GM12878 (cell line): ENCODE measurements around the gene COX15. TPM values are rescaled to one million over a fixed set of nuclear protein-coding genes. Genes with fewer than 3 reads are reported as not detected.

Experiments
- ATAC-seq: fragments of 200-7000 bp; cut with Tn5 transposase; 3 replicates; pipeline ENCODE4 v1.9.1; 2020; ENCODE audit warnings: mild to moderate bottlenecking, moderate library complexity
- BruUV-seq: library from RNA; stranded (reverse); fragments of 400-500 nt; replicated peaks from 2 replicates; lab custom pipeline; 2021; lab: Mats Ljungman, UMichigan
- CTCF ChIA-PET: fragments of 300-600 bp; sonication (Branson Sonifier 250); formaldehyde crosslinking; extraction: SDS; loops from one replicate; lab custom pipeline; 2021; ENCODE audit warnings: inconsistent platforms; lab: Yijun Ruan, JAX
- POLR2A ChIA-PET: fragments of 350-600 bp; formaldehyde crosslinking; extraction: SDS; loops from one replicate; lab custom pipeline; 2021; ENCODE audit warnings: inconsistent platforms; lab: Charles Lee
- RAD21 ChIA-PET: fragments of 300-600 bp; sonication (Branson Sonifier 250); formaldehyde crosslinking; loops from one replicate; lab custom pipeline; 2023; ENCODE audit warnings: antibody characterized with exemption; ENCODE audit not compliant: unreplicated experiment; lab: Charles Lee
- SMC1A ChIA-PET: fragments of 300-600 bp; sonication (Branson Sonifier 250); formaldehyde crosslinking; loops from one replicate; lab custom pipeline; 2023; ENCODE audit not compliant: unreplicated experiment, uncharacterized antibody; lab: Charles Lee
- DNase-seq: peaks from one replicate; pipeline ENCODE4 v3.0.0-alpha.2; 2011; ENCODE audit warnings: low read depth, low spot score
- FAIRE-seq: peaks from 3 replicates; lab custom pipeline; 2011; peaks lifted over from hg19 to GRCh38; lab: Jason Lieb, UNC
- H2AFZ ChIP-seq: 2 replicates; pipeline ENCODE4 v1.6.0; 2011; ENCODE audit warnings: low read depth, low read length, control low read depth; ENCODE audit not compliant: control insufficient read depth
- H3K27ac ChIP-seq: 2 replicates; pipeline ENCODE4 v1.5.1; 2011; ENCODE audit warnings: control low read depth; ENCODE audit not compliant: control insufficient read depth, insufficient read depth
- H3K27me3 ChIP-seq, 2 experiments: replicated peaks in 1 of 2; 2 replicates each; pipeline versions ENCODE4 v1.6.0 to v1.6.1; 2011; ENCODE audit warnings: low read length in 1 of 2; ENCODE audit not compliant: control insufficient read depth in 2 of 2, insufficient read depth in 2 of 2
- H3K36me3 ChIP-seq, 2 experiments: 2 replicates each; pipeline ENCODE4 v1.5.1; 2011; ENCODE audit warnings: low read length in 1 of 2; ENCODE audit not compliant: control insufficient read depth in 2 of 2, insufficient read depth in 2 of 2
- H3K4me1 ChIP-seq: 2 replicates; pipeline ENCODE4 v1.6.1; 2011; ENCODE audit warnings: mild to moderate bottlenecking, low read length, moderate library complexity, mixed read lengths; ENCODE audit not compliant: control insufficient read depth, insufficient read depth
- H3K4me2 ChIP-seq: 2 replicates; pipeline ENCODE4 v1.6.0; 2011; ENCODE audit warnings: control low read depth; ENCODE audit not compliant: control insufficient read depth, insufficient read depth
- H3K4me3 ChIP-seq: fragments of 200-600 bp; sonication (generic); 2 replicates; pipeline ENCODE4 v1.5.1; 2016
- H3K79me2 ChIP-seq: 2 replicates; pipeline ENCODE4 v1.6.0; 2011; ENCODE audit warnings: low read length; ENCODE audit not compliant: control insufficient read depth, insufficient read depth
- H3K9ac ChIP-seq: 2 replicates; pipeline ENCODE4 v1.8.0; 2011; ENCODE audit warnings: low read length, control low read depth, mixed read lengths; ENCODE audit not compliant: control insufficient read depth, insufficient read depth
- H3K9me3 ChIP-seq: replicated peaks from 3 replicates; pipeline ENCODE4 v1.5.1; 2011; ENCODE audit warnings: mild to moderate bottlenecking, low read length; ENCODE audit not compliant: control insufficient read depth, insufficient read depth
- H4K20me1 ChIP-seq: 2 replicates; pipeline ENCODE4 v1.6.0; 2011; ENCODE audit not compliant: control insufficient read depth, insufficient read depth
- CBX3 ChIP-seq: fragments of 200-600 bp; sonication (generic); IDR thresholded peaks from 2 replicates; pipeline ENCODE4 v1.6.1; 2016; ENCODE audit warnings: low read depth, borderline replicate concordance
- CHD1 ChIP-seq: IDR thresholded peaks from 2 replicates; pipeline ENCODE4 v1.6.1; 2012; ENCODE audit warnings: low read depth, low read length, improper control_type of control experiment
- ETV6 ChIP-seq, 2 experiments: fragments of 450-650 bp in 1 of 2; IDR thresholded peaks in 1 of 2; conservative IDR thresholded peaks in 1 of 2; 2 replicates each; pipeline ENCODE4 v1.6.1; 2014; ENCODE audit warnings: antibody characterized with exemption in 1 of 2, borderline replicate concordance in 1 of 2, low read depth in 1 of 2, mild to moderate bottlenecking in 1 of 2, moderate library complexity in 1 of 2
- MLLT1 ChIP-seq: fragments of 450-650 bp; IDR thresholded peaks from 2 replicates; pipeline ENCODE4 v1.6.1; 2016; ENCODE audit warnings: mild to moderate bottlenecking
- REST ChIP-seq: IDR thresholded peaks from 2 replicates; pipeline ENCODE4 v1.6.1; 2012; ENCODE audit warnings: mild to moderate bottlenecking, low read depth, low read length
- SUPT20H ChIP-seq: IDR thresholded peaks from 2 replicates; pipeline ENCODE4 v1.6.1; 2011; ENCODE audit warnings: low read depth, mild to moderate bottlenecking, low read length, moderate library complexity, borderline replicate concordance; ENCODE audit not compliant: control insufficient read depth
- TBL1XR1 ChIP-seq: IDR thresholded peaks from 2 replicates; pipeline ENCODE4 v1.6.1; 2012; ENCODE audit warnings: low read depth, low read length, improper control_type of control experiment
- TCF3 ChIP-seq: IDR thresholded peaks from 2 replicates; pipeline ENCODE4 v1.6.1; 2012; ENCODE audit warnings: low read depth, mild to moderate bottlenecking, low read length, borderline replicate concordance; ENCODE audit not compliant: insufficient read depth
- USF1 ChIP-seq: IDR thresholded peaks from 2 replicates; pipeline ENCODE4 v1.6.1; 2011; ENCODE audit warnings: borderline replicate concordance, low read depth, mild to moderate bottlenecking, moderate library complexity, mixed read lengths, low read length; ENCODE audit not compliant: insufficient read depth; ENCODE audit errors: extremely low read length
- YY1 ChIP-seq: IDR thresholded peaks from 2 replicates; pipeline ENCODE4 v1.6.1; 2011; ENCODE audit warnings: low read depth, mild to moderate bottlenecking, low read length
- ZZZ3 ChIP-seq: IDR thresholded peaks from 2 replicates; pipeline ENCODE4 v1.6.1; 2011; ENCODE audit warnings: low read depth; ENCODE audit not compliant: control insufficient read depth, insufficient read length
- WGBS: methylation state at CpG from one replicate; pipeline ENCODE4 v1.1.6; 2016; ENCODE audit warnings: low lambda C conversion rate; ENCODE audit not compliant: insufficient replicate concordance, insufficient coverage; ENCODE audit errors: missing lambda C conversion rate; 5-methylcytosine and 5-hydroxymethylcytosine counted together
- in situ Hi-C: fragments of 300-500 bp; cut with MboI; formaldehyde crosslinking; loops from 9 replicates; pipeline ENCODE4 v1.14.3; 2018; ENCODE audit warnings: mixed read lengths
- intact Hi-C: fragments of 100-400 bp; cut with micrococcal nuclease; formaldehyde crosslinking; loops from one replicate; pipeline ENCODE4 v1.14.2; 2022; ENCODE audit not compliant: unreplicated experiment
- polyA plus RNA-seq, 11 experiments: library from polyadenylated mRNA; depleted of rRNA in 4 of 11; unstranded in 6 of 11; stranded (reverse) in 5 of 11; fragments of >200 nt; fragmentation: Nextera tagmentation in 4 of 11; fragmentation: Illumina TruSeq in 1 of 11; extraction: Ambion mirVana in 4 of 11; extraction: Trizol in 1 of 11; gene quantifications; 1 replicate in 1 of 11; 2 replicates in 10 of 11; pipeline versions ENCODE4 v1.2.1 to v1.2.3, GENCODE V29; 2011 to 2016; ENCODE audit warnings: inconsistent platforms in 2 of 11, missing spikeins in 2 of 11, low read depth in 1 of 11
- total RNA-seq, 4 experiments: library from RNA; depleted of rRNA in 3 of 4; stranded (reverse); fragments of >200 nt in 3 of 4; fragmentation: Illumina TruSeq in 1 of 4; extraction: Trizol in 1 of 4; gene quantifications; 2 replicates each; pipeline versions ENCODE4 v1.2.1 to v1.2.3, GENCODE V29; 2013 to 2021

Gene COX15
- total and polyA plus RNA-seq, 10 of the 15 experiments (the other 5 are each of a cell fraction or from before 2014, with no cell fraction given) = 30.2 to 50.7 (median 38.3) TPM

DNA sequence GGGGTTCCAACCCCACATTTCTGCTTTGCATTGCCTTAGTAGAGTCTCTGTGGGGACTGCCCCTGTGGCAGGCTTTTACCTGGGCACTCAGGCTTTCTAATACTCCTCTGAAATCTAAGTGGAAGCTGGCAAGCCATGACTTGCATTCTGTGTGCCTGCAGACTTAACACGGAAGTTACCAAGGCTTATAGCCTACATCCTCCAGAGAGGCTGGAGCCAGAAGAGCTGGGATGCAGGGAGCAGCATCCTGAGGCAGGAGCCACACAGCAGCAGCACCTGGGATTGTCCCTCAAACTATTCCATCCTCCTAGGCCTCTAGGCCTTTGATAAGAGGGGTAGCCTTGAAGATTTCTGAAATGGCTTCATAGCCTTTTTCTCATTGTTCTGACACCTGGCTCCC lies 28.4 kb upstream of the COX15 start (continued):
- no peak for TF ChIP-seq REST
- no peak for TF ChIP-seq TBL1XR1
- no peak for TF ChIP-seq TCF3
- TF ChIP-seq SUPT20H = no peak
- no peak for TF ChIP-seq YY1

DNA sequence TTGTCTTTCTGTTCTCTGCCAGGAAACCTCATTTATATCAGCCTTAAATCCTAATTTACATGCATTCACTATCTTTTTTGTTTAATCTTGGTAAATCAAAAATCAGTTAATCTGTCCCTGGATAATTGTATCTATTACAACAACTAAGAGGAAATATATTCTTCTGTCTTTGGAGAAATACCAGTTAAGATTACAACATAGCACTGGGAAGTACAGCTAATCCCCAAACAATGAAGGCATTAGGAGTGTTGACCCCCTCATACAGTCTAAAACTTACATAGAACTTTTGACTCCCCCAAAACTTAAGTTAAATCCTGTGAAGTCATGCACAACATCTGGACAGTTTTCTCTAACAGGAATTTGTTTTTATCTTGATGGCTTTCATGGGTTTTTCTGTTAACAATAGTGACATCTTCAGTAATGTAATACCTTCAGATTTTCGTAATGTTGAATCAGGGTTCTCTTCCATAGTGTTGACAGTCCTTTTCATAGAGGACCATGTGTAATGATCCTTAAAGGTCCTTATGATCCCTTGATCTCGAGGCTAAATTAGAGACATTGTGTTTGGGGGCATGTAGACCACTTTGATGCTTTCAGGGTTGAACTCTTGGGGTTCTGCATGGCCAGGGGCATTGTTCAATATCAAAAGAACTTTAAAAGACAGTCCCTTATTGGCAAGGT lies 26.4 kb upstream of the COX15 start:
- Histone ChIP-seq H3K79me2 (no peaks in the 10 kb centered on the region), H2AFZ (no peak overlapping the region), H3K36me3 (peaks cover 3 to 21% of the 10 kb centered on the region in 2 experiments; a peak in 3 of 4 replicates), H3K27me3 (no peaks in the 10 kb centered on the region), H3K9me3 (no peaks in the 10 kb centered on the region; the same call in 2 of the 3 replicates), H3K4me3 (no peak overlapping the region), H3K4me1 (no peaks in the 10 kb centered on the region), H4K20me1 (no peaks in the 10 kb centered on the region), H3K9ac (no peak overlapping the region), H3K27ac (no peak overlapping the region), H3K4me2 (no peak overlapping the region)
- no peak for DNase-seq
- POLR2A ChIA-PET = no interaction called here
- no peak for ATAC-seq
- 74% methylated on average over 2 of the region's 2 CpGs for WGBS
- intact Hi-C loops (no loop called here), in situ Hi-C loops (no loop called here)
- CTCF ChIA-PET = interaction anchor here (1.0 kb wide), 1 partner anchor 45 kb away, joined by 3 read pairs; no protein-coding TSS in a partner anchor
- FAIRE-seq = no peak
- SMC1A ChIA-PET = no interaction called here
- RAD21 ChIA-PET = no interaction called here
- no TSS peak for BruUV-seq
- TF ChIP-seq ETV6 (conservative IDR thresholded peaks at IDR 0.05 in 1 of 2, IDR thresholded peaks at IDR 0.05 in 1 of 2; ENCODE audit: borderline replicate concordance in 1 of 2, low read depth in 1 of 2) = no peak
- no peak for TF ChIP-seq USF1
- TF ChIP-seq ZZZ3 = no peak
- TF ChIP-seq MLLT1 = no peak
- no peak for TF ChIP-seq CBX3
- TF ChIP-seq CHD1 = no peak
- TF ChIP-seq REST = no peak
